Measurements from ENCODE around the gene IFNK. TPM values are rescaled to one million over a fixed set of nuclear protein-coding genes. Genes with fewer than 3 reads are reported as not detected.

Gene IFNK
- total and polyA plus RNA-seq, 12 donors, result not detected

DNA sequence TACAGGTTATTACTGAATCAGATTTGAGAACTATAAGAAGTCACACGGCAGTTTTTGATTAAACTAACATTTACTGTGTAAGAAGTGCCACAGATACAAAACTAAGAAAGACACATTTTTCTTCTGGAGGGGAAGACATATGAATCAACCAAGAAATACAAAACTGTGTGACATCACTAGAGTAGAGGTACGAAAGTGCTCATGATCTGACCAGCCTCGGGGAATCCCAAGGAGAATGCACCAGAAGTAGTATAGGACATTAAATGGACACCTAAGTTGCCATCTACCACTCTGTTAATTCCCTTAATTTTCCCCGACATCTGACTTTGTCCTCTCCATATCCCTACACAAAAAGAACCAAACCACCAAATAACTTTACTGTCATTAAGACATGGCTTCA, 5.3 kb upstream of the IFNK start:
- no peaks in the 10 kb centered on the region for H3K27me3 ChIP-seq
- peaks cover 0 to 13% (median 9%) of the 10 kb centered on the region in 9 donors for H3K4me1 ChIP-seq
- no peak for ATAC-seq
- TF ChIP-seq, protein P1, sequence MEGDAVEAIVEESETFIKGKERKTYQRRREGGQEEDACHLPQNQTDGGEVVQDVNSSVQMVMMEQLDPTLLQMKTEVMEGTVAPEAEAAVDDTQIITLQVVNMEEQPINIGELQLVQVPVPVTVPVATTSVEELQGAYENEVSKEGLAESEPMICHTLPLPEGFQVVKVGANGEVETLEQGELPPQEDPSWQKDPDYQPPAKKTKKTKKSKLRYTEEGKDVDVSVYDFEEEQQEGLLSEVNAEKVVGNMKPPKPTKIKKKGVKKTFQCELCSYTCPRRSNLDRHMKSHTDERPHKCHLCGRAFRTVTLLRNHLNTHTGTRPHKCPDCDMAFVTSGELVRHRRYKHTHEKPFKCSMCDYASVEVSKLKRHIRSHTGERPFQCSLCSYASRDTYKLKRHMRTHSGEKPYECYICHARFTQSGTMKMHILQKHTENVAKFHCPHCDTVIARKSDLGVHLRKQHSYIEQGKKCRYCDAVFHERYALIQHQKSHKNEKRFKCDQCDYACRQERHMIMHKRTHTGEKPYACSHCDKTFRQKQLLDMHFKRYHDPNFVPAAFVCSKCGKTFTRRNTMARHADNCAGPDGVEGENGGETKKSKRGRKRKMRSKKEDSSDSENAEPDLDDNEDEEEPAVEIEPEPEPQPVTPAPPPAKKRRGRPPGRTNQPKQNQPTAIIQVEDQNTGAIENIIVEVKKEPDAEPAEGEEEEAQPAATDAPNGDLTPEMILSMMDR (IDR thresholded peaks at IDR 0.05), result no peak
- no peak for DNase-seq
- H3K9me3 ChIP-seq, result no peaks in the 10 kb centered on the region
- no peak overlapping the region for H3K4me3 ChIP-seq
- intact Hi-C loops (cut with DNase I), result no loop called here
- H3K27ac ChIP-seq, result no peak overlapping the region
- WGBS, 2 donors, result 91 to 95% methylated on average over 4 of the region's 4 CpGs
- H3K36me3 ChIP-seq, result no peaks in the 10 kb centered on the region

DNA sequence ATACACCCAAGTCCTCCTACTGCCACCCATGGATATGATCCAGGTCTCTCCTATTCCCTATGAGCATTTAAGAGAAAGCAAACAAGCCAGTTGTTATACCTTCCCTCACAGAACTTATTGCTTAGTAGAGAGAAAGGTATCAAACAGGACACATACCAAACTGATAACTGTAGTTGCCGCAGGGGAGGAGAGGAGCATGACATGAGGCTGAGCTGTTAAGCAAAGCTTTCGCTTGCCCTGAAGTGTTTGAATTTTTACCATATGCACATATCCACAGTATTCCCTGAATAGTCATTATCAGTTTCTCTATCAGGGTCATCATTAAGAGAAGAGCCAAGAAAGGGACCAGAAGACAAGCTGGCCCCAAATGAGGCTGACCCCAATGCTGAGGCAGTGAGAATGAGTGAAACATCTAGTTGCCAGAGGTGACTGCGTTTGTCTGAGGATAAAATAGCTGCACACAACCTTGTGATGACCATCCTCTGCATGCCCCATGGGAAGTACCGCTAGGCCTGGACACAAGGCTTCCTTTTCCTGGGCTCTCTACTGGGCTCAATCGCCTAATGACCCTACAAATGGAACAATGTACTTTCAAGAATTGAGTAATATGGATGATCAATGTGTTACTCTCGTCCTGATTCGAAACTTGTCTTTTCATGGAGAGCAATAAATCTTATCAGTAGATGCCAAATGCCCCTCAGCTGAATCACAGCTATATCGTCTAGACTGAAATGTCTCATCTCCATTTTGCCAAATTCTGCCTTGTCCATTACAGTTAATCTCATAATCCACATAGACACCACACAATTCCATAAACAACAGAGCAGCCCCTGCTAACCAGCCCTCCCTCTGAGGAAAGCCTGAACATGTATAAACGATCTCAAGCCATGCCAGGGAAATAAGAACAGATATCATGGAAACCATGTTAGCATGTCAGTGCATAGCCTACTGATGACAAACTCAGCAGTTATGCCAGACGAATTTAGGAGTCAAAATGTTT, 4.3 kb upstream of the IFNK start:
- H3K4me3 ChIP-seq, result no peak overlapping the region
- H3K27ac ChIP-seq, result no peak overlapping the region
- intact Hi-C loops (cut with DNase I), result loop anchor here in 3 of 10 donors (10.0 kb wide), 3 partner anchors 45 to 85 kb away; no protein-coding TSS in a partner anchor
- no peak for ATAC-seq
- peaks cover 0 to 5% (median 3%) of the 10 kb centered on the region in 9 donors for H3K4me1 ChIP-seq
- no peaks in the 10 kb centered on the region for H3K9me3 ChIP-seq
- WGBS, 2 donors, result 87 to 93% methylated on average over 10 of the region's 10 CpGs
- H3K27me3 ChIP-seq, result no peaks in the 10 kb centered on the region
- TF ChIP-seq, protein P1 (IDR thresholded peaks at IDR 0.05), result no peak
- no peak for DNase-seq
- H3K36me3 ChIP-seq, result peaks cover 0 to 2% (median 0%) of the 10 kb centered on the region in 9 donors

DNA sequence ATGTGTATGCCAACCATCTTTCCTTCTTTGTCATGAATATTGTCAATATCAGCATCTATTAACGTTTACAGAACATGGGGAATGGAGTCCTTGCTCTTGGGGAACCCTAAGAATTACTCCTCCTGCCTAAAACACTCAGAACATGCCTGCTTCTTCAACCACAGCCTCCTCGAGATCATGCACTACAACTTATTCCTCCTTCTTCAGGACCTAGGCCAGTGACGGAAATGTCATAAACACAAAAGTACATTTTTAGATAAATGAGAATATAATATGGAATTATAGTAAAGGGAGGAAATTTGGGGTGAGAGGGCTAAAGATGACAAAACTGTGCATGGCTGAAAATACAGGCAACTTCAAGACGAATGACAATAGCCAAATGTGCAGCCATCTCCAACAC, 3.1 kb upstream of the IFNK start:
- TF ChIP-seq, protein P1 (IDR thresholded peaks at IDR 0.05), result no peak
- ATAC-seq (no peak), DNase-seq (no peak)
- Histone ChIP-seq H3K27ac (no peak overlapping the region), H3K36me3 (peaks cover 0 to 2% (median 0%) of the 10 kb centered on the region in 9 donors), H3K9me3 (no peaks in the 10 kb centered on the region), H3K4me3 (no peak overlapping the region), H3K27me3 (no peaks in the 10 kb centered on the region), H3K4me1 (peaks cover 0 to 2% (median 0%) of the 10 kb centered on the region in 9 donors)
- WGBS, 2 donors, result 91 to 94% methylated on average over 4 of the region's 4 CpGs
- intact Hi-C loops (cut with DNase I), result loop anchor here in 3 of 10 donors (10.0 kb wide), 3 partner anchors 46 to 86 kb away; no protein-coding TSS in a partner anchor

DNA sequence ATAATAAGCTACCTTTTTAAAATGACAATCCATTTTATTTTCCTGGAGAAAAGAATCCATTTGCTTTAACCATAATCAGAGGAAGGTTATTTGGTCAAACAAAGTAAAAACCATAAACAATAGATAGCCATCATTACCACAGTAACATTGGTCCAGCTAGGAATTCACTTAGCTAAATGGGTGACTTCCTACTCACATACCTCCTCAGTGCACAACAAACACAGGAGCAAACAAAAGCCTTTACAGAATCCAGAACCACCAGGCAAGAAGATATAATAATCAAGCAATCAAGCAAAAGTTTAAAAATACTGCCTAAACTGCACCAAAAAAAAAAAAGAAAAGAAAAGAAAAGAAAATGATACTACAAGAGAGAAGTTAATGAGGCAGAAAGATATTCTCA, 949 bp upstream of the IFNK start:
- TF ChIP-seq, protein P1 (IDR thresholded peaks at IDR 0.05), result no peak
- DNase-seq (no peak), ATAC-seq (no peak)
- Histone ChIP-seq H3K27me3 (no peaks in the 10 kb centered on the region), H3K4me3 (no peak overlapping the region), H3K36me3 (peaks cover 0 to 2% (median 0%) of the 10 kb centered on the region in 9 donors), H3K4me1 (peaks cover 0 to 15% (median 3%) of the 10 kb centered on the region in 9 donors), H3K27ac (no peak overlapping the region), H3K9me3 (no peaks in the 10 kb centered on the region)
- intact Hi-C loops (cut with DNase I), result loop anchor here in 3 of 10 donors (10.0 kb wide), 3 partner anchors 48 to 88 kb away; no protein-coding TSS in a partner anchor
